ENCODE results near the gene EIF3I.
A peak's percentile ranks its signal among the peaks of the same experiment; 100 is the strongest.

EIF3I gene

DNA sequence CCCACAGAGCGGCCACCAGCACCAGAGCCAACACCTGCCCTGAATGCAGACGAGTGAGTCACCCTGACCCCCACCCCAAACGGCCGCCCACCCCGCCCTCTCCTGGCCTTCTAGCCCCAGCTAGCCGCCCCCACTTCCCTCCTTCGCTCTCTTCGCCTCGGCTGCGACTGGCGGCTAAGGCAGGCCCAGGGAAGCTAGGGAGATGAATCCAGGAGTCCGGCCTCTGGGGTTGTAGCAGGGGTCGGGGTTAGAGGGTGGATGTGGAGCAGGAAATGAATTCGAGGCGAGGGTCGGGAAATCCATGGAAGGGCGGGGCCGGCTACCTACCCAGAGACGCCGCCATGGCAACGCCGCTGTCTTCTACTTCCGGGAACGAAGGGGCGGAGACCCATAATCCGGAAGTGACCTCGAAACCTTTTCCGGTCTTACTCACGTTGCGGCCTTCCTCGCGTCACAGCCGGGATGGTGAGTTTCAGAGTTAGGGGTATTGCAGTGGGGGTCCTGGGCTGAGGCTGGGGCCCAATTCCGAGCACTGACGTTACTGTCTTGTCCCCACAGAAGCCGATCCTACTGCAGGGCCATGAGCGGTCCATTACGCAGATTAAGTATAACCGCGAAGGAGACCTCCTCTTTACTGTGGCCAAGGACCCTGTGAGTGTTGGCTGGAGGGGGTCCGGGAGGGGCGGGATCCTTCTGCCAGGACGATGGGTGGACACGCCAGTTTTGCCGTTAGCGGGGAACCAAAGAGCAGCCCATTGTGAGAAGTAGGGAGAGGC lies at the start of gene EIF3I, which contains the start of gene TMEM234:
Gene EIF3I, plus strand, starts transcription at position 428 of the 776 bp plus-strand sequence. Its CDS starts 35 bp downstream, at position 463.
Gene TMEM234, minus strand, starts transcription at position 374 of the 776 bp plus-strand sequence. Its CDS starts 31 bp downstream, at position 343.
- DNase-seq = peak; percentile 74

DNA sequence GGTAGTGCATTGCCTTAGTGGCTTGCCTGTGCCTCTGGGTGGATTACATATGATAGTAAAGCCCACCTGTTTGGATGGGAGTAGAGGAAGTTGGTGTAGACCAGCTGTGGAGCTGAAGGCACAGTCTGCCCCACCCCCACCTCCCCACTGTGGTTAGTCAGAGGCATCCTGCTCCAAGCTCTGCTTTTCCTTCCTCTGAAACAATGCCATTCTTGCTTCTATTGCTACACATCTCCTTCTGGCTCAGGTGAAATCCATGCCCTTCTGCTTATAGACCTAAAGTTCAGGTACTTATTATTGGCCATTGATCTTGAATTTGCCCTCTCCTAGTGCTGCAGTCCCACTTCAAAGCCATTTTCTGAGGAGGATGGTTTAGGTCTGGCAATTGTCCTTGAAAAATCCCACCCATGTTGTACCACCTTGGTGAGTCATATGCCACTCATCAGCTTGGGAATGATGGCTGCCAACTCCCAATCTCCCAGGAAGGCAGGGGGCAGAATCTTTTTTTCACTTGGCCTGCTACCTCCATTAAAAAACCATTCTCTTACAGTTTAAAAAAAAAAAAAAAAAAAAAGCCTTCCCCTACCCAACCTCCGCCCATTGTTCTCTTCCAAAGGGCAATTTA lies 49.5 kb upstream of the EIF3I start:
- peak; percentile 41 for DNase-seq

DNA sequence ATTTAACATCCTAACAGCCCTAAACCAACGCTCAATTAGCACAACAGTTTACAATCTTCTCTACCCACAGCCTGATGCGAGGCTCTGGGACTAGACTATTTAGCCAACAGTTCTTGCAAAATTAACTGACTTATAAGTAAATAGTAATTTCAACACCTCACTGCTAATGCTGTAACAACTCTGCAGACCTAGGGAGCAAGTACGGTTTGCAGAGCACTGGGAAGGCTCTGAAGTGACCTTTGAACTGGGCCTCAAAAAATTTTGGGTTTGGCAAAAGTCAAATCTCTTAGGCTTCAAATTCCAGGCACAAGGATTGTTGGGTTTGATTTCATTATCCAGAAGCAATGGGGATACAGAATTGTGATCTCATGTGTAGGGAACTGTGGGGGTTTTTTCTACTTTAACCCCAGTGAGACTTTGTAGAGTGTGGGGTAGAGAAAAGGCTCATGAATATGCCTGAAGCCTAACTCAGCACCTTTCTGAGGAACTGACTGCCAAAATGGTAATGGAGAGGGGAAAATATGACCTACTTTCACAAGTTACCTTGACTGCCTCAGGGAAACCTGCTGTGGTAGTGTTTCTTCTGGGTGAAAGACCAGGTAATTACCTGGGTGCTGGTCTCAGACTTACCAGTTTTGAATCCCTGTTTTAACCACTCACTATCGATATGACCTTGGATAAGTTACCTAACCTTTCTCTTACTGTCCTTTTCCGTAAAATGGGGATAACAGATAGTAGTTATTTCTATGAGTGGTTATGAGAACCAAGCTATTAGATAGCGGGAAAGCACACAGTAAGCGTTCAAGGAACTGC lies 43.6 kb upstream of the EIF3I start:
- no peak for DNase-seq

GRCh38 chr1:32179193-32179442 lies 43.1 kb upstream of the EIF3I start:
- no peak for DNase-seq

DNA sequence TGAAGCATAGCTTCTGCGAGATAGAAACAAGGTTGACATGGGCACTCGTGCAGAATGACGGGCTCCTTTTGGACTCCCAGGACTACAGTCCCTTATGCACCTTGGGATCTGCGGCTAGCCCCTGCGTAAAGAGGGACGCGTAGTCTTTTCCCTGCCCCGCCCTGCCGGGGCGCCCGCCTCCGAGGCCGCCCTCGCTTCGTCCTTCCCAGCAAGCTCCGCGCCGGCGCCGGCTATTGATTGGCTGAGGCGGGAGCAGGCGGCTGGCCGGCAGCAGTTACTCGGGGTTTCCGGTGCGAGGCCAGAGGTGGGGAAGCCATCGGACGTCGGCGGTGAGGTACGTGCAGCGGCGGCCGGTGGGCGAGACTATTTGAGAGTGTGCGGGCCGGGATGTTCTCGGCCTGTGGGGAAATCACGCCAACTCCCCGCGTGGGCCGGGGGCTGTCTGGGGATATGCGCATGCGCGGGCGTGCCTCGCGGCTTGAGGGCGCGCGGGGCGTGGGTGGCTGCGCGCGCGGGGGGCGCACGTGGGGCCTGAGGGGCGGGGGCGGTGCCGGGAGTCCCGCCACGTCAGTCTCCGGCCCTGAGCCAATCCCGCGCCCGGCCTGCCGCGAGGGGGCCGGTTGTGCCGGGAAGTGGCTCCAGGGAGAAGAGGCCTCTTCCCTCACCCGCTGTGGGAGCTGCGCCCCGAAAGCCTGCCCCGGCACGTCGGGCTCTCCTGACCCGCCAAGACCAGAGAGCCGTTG lies 42.6 kb upstream of the EIF3I start, which contains the start of gene TXLNA:
Gene TXLNA, plus strand, starts transcription at position 233 of the 743 bp plus-strand sequence. CDS start 671 bp downstream, outside the sequence.
- peak; percentile 91 for DNase-seq

DNA sequence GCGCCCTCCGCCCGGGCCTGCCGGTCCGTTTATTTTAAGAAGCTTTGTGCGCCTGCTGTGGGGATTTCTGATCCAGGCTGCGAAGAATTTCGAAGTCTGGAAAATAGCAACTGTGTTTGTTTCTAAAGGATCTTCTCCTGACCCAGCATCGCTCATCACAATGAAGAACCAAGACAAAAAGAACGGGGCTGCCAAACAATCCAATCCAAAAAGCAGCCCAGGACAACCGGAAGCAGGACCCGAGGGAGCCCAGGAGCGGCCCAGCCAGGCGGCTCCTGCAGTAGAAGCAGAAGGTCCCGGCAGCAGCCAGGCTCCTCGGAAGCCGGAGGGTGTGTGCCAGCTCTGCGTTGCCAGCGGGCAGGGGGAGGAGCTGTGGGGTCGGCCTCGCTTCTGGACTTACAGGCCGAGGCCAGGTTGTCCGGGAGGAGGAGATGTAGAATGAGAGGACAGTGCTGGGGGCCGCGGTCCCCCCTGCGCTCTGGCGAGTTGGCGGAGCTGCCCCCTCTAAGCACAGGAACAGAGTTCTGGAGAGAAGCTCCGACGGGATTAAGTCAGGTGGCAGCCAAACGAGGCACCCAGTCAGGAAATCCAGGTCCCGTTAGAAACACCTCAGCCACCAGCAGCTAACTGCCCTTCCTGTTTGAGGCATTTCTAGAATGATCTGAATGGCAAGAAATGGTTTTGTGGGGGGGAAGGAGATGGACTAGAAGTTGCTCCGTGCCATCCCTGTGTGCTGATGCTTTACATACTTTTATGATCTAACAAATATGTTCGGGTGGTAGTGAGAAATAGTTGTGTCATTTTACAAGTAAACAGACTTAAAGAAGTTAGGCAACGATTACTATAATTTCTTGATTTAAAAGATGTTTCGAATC lies 41.8 kb upstream of the EIF3I start:
- no peak for DNase-seq

- no peak for DNase-seq
These were observed 41.1 kb upstream of the EIF3I start for GRCh38 chr1:32181065-32181464.

- no peak for DNase-seq
These were observed 40.6 kb upstream of the EIF3I start for GRCh38 chr1:32181563-32181962.

- no peak for DNase-seq
These were observed 40.1 kb upstream of the EIF3I start for GRCh38 chr1:32182060-32182459.

GRCh38 chr1:32184650-32185049 lies 37.6 kb upstream of the EIF3I start:
- no peak for DNase-seq

DNA sequence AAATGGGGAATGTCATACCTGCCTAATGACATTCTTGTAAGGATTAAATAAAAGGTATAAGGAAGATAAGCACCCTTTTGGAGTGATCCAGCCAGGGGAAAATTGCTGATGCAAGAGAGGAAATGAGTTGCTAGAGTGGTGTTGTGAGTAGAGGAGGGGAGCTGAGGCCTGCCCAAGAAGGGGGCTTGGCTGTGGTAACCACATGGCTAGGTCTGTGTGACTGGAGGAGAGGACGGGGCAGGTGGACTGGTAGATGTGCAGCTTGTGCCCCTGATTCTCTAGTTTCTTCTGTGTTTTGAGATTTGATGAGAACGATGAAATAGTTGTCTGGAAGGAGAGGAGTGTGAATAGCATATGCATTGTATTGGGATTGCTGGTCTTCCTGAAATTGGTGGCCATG lies 36.1 kb upstream of the EIF3I start:
- DNase-seq = no peak

DNA sequence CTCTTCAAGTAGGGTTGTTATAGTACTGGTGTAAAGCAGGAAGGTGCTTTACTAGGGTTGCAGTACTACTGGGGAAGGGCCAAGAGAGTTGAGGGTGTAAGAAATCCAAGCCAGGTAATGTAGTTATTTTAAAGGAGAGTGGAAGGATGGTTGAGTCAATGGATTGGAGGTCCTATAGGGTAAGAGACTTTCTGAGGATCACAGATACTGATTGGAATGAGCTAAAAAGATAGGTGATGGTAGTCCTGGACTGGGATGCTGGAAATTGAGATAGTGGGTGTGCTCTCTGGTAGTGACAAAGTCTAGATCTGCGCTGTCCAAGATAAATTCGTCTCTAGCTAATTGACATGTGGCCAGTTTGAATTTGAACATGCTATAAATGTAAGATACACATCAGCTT lies 35.7 kb upstream of the EIF3I start:
- DNase-seq = no peak

- no peak for DNase-seq
These were observed 34.4 kb upstream of the EIF3I start for GRCh38 chr1:32187850-32188249.

- DNase-seq = no peak
These were observed 29.8 kb upstream of the EIF3I start for GRCh38 chr1:32192220-32192948.

- no peak for DNase-seq
These were observed 27.2 kb upstream of the EIF3I start for GRCh38 chr1:32194984-32195383.

GRCh38 chr1:32195531-32195930 lies 26.7 kb upstream of the EIF3I start:
- DNase-seq = no peak

DNA sequence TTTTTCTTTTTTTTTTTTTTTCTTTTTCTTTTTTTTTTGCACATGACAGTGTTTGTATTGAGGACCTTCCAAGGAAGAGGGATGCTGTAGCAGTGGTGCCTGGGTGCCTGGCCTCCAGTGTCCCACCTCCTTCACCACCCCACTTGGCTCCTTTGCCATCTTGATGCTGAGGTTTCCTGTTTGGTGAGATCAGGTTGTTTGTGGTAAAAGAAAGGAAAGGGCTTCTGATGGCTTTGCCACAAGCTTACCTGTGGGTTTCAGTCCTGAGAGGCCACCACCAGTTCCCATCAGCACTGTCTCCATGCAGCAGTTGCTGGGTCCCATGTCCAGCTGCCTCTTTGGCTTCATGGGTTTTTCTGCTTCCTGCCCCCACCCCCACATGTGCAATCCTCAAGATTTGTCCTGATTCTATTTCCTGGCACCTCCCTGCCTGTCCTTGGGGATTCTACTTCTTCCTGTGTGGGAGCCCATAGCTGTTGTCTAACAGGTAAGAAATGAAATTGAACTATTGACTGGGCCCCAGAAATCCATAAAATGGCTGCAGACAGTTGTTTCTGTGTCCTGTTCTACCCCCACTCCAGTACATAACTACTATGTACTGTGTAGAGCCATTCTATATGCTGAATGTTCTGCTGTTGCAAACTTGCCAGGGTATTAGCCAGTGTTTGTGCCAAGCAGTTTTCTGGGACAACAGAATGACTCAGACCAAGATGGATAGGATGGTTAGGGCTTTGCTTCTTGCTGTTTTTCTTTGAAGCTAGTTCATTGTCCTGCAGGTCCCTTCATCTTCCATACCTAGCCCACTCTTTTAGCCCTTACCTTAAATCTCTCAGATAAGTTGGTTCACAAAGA lies 26.0 kb upstream of the EIF3I start:
- DNase-seq = peak; percentile 8

DNA sequence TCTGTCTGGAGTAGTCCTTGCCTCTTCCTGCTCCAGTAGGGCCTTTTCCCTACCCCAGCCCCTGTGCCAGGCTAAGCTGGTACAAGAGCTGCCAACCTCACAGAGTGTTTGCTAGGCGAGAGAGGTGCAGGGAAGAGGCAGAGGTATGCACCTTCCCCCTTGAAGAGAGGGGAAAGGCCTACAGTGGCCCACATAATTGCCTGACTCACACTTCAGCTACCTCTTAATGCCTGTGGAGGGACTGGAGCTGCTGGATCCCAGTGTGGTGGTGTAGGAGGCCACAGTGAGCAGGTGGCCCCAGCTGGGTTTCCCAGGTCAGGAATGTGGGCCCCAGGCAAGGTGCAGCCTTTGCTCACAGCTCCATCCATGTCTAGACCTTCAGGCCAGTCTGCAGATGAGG lies 25.1 kb upstream of the EIF3I start:
- no peak for DNase-seq

DNA sequence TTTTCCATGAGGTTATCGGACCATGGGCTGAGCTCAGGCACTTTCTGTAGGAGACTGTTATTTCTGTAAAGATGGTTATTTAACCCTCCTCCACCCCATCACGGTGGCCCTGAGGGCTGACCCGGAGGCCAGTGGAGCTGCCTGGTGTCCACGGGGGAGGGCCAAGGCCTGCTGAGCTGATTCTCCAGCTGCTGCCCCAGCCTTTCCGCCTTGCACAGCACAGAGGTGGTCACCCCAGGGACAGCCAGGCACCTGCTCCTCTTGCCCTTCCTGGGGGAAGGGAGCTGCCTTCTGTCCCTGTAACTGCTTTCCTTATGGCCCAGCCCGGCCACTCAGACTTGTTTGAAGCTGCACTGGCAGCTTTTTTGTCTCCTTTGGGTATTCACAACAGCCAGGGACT lies 24.4 kb upstream of the EIF3I start:
- DNase-seq = no peak
